Activated CD8-positive, alpha-beta memory T cell treated with anti-CD3 and anti-CD28 coated beads for 48 hours (primary cell): ENCODE results near the gene PAIP2B.
A peak's percentile ranks its signal among the peaks of the same experiment; 100 is the strongest.
"Not testable (repeated sequence)": the region's sequence is repeated elsewhere in the genome, so short reads cannot be mapped to it uniquely, and the experiment has no call there.

Source experiments
- DNase-seq, 3 experiments: peaks; one replicate each; pipeline ENCODE4 v3.0.0-alpha.2; 2020; ENCODE audit warnings: low read depth in 2 of 3, low spot score in 2 of 3

Gene PAIP2B, protein sequence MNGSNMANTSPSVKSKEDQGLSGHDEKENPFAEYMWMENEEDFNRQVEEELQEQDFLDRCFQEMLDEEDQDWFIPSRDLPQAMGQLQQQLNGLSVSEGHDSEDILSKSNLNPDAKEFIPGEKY

DNA sequence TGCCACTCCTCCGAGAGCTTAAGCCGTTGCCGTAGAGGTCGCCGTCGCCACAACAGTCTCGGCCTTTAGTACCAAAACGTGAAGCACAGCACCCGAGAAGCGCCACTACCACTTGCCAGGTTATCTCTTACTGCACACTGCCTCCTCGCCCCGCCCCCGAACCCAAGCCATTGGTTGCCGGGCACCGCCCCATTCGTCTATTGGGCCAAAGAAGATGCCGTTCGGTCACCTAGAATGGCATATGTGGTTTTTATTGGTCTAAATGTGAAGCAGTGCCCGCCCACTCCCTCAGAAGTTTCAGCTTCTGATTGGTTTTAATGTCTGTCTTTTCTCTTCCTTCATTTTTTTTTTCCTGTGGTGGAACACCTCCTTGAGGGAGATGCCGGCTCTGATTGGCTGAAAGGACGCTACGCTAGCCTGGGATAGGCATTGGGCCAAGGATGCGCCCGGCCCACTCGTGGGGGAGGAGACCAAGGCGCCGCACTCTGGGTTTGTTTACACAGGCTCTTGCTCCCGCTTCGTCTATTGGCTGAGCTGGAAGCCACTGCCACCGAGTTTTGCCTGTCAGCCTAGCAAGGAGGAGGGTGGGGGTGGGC lies at the start of gene PAIP2B:
Gene PAIP2B, minus strand, starts transcription at position 139 of the 596 bp plus-strand sequence. CDS start 24,514 bp downstream, outside the sequence.
- peak; percentile 63 to 91 (median 87) for DNase-seq

DNA sequence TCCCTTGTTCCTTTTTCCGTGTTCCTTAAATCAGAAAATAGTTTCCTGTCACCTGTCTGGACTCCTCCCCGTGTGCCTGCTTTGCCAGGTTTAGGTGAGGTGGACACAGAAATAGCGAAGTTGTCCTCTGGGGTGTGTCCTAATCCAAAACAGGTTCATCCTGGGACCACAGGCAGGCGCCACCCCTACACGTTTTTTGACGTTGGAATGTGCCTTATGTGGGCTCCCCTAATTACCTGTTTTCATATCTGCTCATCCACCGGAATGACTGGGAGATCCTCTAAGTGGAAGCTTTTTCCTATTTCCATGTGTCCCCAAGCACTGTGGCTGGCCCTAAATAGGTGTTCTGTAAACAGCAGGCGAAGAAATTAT lies 49.0 kb upstream of the PAIP2B start:
- DNase-seq: no peak

DNA sequence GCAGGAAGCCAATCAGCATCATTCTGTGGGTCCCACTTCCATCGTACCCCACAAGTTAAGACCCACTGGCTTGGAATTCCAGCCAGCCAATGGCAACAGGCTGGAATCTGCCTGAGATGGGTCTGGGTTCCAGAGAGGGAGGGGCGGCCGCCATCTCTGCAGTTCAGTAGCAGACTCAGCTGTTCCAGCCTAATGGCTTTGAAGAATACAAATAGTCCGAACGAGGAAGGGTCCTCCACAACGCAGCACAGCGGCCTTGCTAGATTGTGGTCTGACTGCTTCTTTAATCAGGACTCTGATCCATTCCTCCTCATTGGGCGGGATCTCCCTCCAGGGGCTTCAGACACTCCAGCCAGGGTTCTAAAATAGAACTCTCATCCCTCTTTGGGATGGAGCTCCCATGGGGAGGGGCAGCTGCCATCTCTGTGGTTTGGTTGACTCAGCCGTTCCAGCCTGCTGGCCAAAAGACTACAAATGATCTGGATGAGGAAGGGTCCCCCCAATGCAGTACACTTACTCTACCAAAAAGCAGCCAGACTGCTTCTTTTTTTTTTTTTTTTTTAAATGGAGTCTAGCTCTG lies 42.7 kb upstream of the PAIP2B start:
- DNase-seq: no peak

DNA sequence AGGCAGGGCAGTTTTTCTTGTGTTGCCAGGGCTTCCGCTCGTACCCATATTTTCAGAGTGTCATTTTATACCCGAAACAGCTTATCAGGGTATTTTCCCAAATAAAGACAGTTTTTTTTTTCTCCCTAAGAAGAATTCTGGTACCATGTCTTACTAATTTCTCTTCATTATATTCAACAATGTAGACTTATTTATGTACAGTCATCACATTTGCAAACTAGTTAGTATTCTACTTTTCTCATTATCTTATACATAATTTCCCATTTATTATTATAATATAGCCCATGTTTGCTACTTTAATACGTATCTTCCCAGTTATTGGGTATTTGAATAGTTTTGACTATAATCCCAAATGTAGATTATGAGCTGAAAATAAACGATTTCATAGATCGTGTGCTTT lies 36.5 kb upstream of the PAIP2B start:
- DNase-seq: no peak

DNA sequence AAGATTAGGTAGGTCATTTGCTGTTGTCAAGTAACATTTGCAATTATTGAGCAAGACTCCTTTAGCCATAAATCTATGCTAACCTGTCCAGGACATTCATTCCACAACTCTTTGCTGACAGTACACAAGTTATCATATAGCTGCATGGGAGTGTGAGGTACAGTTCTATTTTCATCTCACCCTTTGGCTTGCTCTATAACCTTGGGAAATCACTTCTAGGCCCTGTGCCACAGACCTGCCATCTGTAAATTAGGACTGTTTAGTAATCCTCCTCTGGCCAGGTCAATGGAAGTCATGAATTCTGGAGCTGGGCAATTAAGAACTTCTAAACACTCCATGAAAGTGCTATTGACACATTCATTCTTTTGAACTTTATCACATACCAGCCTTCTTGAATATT lies 34.6 kb upstream of the PAIP2B start:
- DNase-seq: no peak

DNA sequence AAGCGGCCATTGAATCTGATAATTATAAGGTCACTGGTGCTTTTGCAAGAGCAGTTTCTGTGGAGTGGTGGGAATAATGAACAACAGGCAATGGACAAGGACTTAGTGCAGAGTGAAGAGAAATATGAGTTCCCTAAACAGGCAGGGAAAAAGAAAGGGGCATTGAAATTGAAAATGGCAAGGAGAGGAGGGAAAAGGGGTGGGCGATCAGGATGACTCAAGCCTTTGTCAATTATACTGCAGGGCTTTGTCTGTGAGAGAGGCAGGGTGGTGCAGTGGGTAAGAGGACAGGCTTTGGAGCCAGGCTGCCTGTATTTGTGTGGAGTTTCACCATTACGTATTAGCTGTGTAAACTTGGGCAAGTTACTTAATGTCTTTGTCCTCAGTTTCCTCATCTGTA lies 29.5 kb upstream of the PAIP2B start:
- DNase-seq: no peak

DNA sequence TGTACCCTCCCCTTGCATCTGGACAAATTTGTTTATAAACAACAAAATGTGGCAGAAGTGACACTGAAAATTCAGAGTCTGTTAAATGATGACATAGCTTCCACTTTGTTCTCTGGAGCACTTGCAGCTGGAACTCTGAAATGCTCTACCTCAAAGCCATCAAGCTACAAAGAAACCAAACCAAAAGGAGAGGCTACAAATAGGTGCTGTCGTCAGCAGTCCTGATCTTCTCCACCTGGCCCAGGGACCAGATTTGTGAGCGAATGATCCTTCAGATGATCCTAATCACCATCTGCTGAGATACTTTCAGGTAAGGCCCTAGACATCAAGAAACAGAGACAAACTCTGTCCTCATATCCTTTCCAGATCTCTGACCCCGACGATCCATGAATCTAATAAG lies 27.9 kb upstream of the PAIP2B start:
- no peak for DNase-seq

DNA sequence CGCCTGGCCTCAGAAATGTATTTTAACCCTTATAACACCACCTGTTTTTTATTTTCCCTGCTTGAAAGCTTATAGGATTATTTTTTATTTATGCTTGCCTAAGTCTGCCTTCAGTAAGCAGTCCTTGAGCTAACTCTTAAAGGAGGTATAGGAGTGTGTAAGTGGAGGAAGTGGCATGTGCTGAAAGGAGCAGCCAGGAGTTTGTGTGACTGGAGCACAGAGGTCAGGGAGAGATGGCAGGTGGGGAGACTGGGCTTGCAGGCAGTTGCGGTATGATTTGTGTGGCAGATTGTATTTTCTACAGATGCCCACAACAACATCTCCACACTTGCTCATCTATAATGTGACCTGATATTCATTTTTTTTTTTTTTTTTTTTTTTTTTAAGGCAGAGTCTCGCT lies 27.2 kb upstream of the PAIP2B start:
- DNase-seq: no peak

DNA sequence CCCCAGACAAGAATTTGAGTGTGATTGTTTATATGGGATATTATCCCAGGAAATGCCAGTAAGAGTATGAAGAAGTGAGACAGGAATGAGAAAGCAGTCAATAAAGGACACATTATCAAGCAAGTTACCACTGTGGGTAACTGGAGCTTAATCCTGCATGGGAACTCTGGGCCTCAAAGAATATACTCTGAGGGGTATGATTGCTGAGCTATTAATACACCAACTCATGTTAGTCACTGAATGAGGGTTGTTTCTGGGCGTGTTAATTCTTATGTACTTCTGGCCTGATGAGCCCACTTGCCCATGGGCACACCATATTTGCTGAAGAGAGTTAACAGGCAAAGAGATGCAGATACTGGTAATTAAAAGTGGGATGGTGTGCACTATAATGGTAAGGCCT lies 26.6 kb upstream of the PAIP2B start:
- DNase-seq: no peak

DNA sequence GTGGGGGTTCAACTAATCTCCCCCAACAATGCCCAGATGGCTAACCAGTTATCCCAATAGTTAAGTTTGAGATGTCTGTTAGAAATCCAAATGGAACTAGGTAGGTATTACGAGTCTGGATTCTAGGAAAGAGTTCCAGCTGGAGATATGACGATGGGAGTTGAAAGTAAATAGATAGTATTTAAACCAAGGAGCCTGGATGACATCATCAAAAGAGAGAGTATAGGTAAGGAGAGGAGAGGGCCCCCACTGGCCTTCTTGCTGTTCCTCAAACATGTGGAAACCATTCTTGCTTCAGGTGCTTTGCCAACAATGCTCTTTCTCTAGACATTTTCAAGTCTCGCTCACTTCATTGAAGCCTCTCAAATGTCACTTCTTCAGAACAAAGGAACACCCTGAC lies 26.0 kb upstream of the PAIP2B start:
- DNase-seq: no peak

DNA sequence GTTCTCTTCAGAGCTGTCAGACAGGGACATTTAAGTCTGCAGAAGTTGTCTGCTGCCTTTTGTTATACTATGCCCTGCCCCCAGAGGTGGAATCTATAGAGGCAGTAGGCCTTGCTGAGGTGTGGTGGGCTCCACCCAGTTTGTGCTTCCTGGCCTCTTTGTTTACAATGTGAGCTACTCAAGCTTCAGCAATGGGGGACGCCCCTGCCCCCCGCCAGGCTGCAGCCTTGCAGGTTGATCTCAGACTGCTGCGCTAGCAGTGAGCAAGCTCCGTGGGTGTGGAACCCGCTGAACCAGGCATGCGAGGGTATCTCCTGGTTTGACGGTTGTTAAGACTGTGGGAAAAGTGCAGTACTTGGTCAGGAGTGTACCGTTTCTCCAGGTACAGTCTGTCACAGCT lies 24.0 kb upstream of the PAIP2B start:
- no peak for DNase-seq

DNA sequence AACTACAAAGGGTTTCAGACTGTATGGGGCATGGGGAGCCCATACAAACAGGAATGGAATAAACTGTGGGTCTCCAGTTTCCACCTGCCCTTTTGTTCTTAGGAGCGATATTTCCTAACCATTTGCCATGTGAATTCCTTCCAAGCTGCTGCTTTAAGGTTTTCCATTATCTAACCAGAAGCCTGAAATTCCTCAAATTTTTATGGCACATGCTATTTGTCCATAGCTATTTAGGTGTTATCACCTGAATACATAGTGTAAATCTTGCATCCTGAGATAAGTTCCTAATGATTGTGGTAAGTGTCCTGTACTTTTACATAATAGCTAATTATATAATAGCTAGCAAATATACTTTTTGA lies 17.4 kb upstream of the PAIP2B start:
- DNase-seq: no peak

DNA sequence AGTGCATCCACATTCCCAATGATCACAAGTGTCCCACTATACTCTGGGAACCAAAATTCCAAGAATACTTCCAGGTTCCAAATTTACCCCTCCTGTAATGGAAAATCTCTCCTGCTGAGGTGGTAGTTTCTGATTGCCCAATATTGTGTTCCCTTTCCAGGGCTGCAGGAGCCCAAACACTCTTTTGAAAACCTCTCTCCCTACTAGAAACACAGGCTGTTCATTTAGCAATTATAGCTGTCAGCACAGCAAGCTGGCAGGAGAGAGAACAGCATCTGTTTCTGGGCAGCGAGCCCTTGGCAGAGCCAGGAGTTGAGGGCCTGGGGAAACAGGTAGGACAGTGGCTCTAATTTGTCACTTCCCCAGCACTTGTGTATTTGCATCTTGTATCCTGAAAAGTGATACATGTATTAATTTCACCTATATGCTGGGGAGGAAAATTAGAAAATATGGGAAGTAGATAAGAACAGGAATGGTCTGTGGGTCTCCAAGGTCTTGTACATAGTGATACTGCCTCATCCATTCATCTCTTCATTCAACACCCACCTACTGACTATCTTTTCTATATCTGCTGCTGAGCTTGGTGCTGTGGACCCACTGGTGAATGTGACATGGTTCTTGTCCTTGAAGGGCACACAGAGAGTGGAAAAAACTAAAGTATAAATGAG lies 16.9 kb upstream of the PAIP2B start:
- no peak for DNase-seq

DNA sequence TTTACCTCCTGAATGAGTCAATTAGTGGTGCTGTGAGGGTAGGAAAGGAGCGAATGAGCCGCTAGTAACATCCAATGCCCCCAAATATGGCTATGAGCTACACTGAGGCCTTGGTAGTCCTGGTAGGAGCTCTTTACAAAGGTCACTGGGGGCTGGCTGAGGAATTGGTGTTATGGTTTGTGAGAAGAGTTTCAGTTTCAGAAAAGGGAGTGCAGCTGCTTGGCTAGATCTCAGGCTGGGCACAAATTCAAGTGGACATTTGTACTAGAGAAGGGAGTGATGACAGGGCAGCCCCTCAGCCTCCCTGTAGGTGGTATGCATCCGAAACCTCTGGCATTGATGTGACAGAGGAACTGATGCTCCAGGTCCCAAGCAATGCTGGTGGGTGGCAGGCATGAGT lies 13.9 kb upstream of the PAIP2B start:
- DNase-seq: no peak

DNA sequence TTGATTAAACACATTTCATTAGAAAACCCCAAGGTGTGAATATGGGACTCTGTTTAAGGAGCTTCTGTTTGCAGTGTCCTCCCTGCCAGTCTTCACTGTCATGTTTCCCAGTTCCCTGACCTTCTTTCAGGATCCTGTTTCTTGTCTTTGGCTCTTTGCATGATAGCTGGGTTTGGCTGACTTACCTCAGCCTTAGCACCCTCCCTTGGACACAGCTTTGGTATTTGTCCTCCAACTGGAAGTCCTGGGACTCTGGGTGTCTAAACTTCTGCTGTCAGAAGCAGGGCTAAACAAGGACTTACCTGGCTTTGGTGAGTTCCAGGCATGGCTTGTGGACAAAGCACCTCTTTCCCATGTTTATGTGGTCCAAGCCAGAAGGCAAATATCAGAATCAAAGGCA lies 11.2 kb upstream of the PAIP2B start:
- DNase-seq: no peak

DNA sequence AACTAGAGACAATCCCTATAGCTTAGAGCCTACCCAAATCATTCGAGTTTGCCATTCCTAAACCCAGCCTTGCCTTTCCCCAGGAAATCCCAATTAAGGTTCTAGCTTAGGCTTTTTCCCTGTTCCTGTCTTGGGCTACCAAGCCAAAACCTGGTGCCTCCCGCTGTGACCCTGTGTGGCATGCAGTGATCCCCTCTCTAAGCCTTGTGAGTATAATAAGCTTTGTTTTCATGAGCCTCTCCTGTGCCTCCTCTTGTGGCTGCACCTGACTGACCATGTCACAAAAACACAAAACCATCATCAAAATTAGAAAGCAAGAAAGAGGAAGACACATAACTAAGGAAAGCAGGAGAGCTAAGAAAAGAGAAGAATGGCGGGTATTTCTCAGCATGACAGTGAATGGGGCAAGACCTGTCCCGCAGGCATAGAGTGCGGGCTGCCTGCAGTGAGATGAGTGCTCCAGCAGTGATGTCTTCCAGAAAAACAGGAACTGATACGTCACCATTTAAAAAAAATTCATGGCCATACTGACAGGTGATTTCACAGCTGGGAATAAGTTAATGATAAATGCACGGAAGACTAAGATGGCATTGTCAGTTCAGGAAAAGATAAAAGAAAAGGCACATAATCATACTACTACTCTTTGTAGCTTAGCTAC lies 9.2 kb upstream of the PAIP2B start:
- DNase-seq: no peak

DNA sequence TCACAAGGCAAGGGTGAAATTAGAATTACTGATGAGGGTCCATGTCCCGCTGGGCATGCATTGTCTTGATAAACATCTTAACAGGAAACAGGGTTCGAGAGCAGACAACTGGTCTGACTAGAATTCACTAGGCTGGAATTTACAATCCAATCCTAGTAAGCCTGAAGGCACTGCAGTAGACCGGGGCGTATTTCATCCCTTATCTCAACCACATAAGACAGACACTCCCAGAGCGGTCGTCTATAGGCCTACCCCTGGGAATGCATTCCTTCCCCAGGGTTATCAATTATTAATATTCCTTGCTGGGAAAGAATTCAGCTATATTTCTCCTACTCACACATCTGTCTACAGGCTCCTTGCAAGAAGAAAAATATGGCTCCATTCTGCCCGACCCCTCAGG lies 6.2 kb upstream of the PAIP2B start:
- not testable (repeated sequence) for DNase-seq

DNA sequence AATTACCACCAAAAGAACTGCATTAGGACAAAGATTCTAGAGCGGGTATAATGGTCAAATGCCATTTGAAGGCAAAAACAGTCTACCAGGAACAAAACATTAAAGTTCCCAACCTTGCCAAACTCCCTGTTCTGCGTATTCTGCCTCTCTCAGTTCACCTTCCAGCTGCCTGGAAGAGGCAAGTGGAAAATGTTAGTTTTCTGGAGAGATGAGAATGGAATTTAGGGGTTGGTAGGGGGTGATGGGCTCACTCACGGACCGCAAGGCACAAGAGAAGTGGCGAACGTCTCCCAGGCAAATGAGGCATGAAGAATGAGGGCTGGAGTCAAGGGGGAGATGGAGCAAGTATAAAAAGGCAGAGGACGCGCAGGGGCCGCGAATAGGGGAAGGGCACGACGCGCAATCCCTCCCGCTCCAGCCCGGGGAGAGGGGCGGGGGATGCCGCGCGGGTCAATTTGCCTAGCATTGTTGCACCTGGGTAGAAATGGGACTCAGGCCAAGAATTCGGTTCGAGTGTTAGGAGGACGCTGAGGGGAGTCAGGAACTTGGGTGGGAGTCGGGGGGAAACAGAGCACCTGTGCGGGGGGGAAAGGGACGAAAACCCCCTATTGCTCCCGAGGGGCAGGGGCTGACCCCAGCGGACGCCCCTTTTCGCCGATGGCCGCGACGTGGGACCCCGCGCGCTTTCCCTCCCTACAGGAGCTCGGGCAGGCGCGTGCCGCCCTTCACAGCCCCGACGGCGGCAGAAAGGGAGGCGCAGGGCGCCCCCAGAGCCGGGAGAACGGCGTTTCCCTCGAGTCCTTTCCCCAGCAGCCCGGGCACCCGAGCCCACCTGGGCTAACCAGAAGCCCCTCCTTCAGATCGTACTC lies 573 bp downstream of the PAIP2B start:
- peak in 2 of 3 experiments; percentile 0 to 1 for DNase-seq

DNA sequence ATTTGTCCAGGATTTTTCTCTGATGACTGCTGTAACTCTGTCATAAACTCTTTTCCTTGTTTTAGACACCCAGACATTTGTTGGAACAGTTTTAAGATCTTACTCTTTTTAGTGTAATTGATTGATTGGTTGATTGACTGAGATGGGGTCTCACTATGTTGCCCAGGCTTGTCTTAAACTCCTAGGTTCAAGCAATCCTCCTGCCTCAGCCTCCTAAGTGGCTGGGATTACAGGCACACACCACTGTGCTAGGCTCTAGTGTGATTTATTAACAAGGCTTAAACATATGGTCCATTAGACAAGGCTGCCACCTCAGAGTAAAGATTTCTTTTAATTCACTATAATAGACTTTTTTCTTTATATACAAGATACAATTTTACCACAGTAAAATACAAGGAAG lies 2.0 kb downstream of the PAIP2B start:
- DNase-seq: no peak

DNA sequence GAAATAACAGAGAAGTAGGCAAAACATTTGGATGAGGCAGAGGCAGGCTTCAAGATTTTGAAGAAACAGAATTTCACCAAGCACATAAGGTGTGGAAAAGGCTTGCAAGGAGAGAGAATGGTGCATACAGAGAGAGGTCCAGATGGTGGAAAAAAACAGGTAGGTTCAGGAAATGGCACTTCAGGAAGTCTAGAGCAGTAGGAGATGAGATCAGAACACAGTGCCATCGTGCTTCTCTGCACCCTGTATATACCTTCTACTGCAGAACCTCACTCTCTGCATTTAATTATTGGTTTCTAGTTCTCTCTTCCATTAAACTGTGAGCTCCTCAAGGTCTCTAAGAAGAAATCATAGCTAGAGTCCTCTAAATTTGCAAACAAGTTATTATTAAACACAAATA lies 2.4 kb downstream of the PAIP2B start:
- DNase-seq: no peak

DNA sequence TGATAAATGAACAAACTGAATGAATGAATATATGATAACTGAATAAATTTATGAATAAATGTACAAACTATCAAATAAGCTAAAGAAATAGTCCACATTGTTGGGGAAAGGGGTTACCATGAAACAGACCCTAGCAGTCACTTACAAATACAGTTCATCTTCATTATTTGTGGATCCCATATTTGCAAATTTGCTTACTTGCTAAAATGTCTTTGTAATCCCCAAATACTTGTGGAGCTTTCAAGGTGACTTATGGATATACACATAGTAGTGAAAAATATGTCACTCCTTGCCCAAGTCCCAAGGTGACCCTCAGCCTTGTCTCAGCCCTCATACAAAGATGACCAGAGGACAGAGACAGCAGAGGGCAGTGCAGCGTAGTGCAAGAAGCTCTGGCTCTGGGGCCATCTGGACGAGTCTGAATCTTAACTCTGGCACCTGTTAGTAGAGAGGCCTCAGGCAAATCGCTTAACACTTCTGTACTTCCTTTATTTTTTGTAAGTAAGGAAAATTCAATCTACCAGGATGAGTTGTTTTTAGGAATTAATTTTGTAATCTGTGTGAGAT lies 3.1 kb downstream of the PAIP2B start:
- DNase-seq: no peak
